ENCODE measurements around the gene L3MBTL4.

GRCh38 chr18:6004683-6005082 is 410.0 kb downstream of the L3MBTL4 start:
- TF ChIP-seq CTCF (IDR thresholded peaks at IDR 0.05) (no peak), POLR2A (IDR thresholded peaks at IDR 0.05) (no peak), POLR2AphosphoS5 (IDR thresholded peaks at IDR 0.05) (no peak), EP300 (IDR thresholded peaks at IDR 0.05) (no peak)

Measured in upper lobe of left lung (tissue), 4 donors.